Raji (cell line): Measurements from ENCODE around the gene PRKAG1.

ENCODE experiments used
- POLR2A ChIP-seq: IDR thresholded peaks from 2 replicates; pipeline ENCODE4 v1.6.1; 2011; ENCODE audit warnings: low read depth, low read length, control low read depth; ENCODE audit not compliant: insufficient read depth

PRKAG1 gene

DNA sequence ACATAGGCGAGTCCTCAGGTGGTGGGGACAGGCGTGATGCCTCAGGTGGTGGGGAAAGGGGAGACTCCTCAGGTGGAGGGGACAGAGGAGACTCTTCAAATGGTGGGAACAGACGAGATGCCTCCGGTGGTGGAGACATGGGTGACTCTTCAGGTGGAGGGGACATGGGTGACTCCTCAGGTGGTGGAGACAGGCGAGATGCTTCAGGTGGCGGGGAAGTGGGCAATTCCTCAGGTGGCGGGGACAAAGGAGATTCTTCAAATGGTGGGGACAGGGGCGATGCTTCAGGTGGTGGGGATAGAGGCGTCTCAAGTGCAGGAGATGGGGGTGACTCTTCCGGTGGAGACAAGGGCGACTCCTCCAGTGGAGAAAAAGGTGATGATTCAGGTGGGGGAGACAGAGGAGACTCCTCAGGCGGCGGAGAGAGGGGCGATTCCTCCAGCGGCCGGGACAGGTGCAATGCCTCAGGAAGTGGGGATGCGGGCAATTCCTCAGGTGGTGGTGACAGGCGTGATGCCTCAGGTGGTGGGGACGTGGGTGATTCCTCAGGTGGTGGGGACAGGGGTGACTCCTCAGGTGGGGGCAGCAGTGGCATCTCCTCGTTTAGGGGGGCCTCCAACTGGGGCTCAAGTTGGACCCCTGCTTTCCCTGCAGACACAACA, 33.3 kb upstream of the PRKAG1 start:
- TF ChIP-seq POLR2A = no peak

DNA sequence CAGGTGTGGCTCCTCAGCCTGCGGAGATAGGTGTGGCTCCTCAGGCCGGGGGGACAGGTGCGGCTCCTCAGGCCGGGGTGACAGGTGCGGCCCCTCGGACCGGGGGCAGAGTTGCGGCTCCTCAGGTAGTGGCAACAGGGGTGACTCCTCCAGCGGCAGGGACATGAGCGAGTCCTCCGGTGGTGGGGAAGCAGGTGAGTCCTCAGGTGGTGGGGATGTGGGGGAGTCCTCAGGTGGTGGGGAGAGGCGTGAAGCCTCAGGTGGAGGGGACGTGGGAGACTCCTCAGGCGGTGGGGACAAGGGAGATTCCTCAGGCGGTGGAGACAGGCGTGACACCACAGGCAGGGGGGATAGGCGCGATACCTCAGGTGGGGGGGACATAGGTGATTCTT, 32.8 kb upstream of the PRKAG1 start:
- no peak for TF ChIP-seq POLR2A

DNA sequence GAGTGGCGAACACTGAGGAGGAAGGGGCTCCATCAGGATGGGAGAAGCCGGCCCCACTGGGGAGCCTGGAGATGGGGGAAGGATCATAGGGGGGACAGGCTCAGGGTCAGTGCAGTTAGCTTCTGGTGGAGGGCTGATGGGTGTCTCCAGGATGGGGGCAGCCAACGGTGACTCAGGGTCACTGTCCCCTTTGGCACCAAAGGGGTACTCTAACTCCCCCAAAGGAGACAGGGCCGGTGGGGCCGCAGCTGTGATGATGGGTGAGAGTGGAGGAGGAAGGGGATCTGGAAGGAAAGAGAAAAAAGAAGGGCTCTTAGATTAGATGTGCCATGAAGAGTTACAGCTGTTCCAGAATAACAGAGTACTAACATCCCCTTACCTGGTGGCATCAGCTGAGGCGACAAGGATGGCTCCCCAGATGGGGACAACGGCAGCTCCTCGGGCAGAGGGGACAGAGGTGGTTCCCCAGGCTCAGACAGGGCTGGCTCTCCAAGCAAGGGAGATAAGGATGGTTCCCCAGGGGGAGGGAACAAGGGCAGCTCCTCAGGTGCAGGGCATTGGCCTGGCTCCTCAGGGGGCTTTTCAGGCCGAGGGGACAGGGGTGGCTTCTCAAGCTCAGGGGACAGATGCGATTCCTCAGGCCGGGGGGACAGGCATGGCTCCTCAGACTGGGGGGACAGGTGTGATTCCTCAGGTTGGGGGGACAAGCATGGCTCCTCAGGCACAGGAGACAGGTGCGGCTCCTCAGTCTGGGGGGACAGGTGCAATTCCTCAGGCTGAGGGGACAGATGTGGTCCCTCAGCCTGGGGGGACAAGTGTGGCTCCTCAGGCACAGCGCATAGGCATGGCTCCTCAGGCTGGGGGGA, 32.2 kb upstream of the PRKAG1 start:
- TF ChIP-seq POLR2A = no peak

GRCh38 chr12:49049566-49050224, 31.1 kb upstream of the PRKAG1 start:
- TF ChIP-seq POLR2A = no peak

GRCh38 chr12:49048953-49049352, 30.4 kb upstream of the PRKAG1 start:
- TF ChIP-seq POLR2A = no peak

- TF ChIP-seq POLR2A = no peak
These were observed 27.7 kb upstream of the PRKAG1 start for GRCh38 chr12:49046129-49046895.

GRCh38 chr12:49044660-49045059, 26.1 kb upstream of the PRKAG1 start:
- TF ChIP-seq POLR2A = no peak

GRCh38 chr12:49043856-49044258, 25.3 kb upstream of the PRKAG1 start:
- TF ChIP-seq POLR2A = no peak

DNA sequence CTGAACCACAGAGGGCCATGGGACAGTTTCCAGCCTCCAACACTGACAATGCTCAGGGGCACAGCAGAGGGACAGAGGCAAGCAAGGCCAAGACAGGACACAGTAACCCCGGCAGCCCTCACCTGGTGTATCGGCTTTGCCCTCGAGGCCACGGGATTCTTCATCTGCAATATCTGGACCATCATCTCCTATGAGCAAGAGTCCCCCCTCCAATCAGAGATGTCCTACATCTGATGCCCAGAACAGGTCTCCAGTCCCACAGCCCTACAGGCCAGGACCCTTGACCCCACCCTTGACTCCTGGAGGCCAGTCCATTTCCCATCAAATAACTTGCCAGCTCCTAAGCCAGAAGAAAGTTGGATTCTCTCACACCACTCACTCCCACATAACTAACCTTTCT, 24.7 kb upstream of the PRKAG1 start:
- TF ChIP-seq POLR2A = no peak

DNA sequence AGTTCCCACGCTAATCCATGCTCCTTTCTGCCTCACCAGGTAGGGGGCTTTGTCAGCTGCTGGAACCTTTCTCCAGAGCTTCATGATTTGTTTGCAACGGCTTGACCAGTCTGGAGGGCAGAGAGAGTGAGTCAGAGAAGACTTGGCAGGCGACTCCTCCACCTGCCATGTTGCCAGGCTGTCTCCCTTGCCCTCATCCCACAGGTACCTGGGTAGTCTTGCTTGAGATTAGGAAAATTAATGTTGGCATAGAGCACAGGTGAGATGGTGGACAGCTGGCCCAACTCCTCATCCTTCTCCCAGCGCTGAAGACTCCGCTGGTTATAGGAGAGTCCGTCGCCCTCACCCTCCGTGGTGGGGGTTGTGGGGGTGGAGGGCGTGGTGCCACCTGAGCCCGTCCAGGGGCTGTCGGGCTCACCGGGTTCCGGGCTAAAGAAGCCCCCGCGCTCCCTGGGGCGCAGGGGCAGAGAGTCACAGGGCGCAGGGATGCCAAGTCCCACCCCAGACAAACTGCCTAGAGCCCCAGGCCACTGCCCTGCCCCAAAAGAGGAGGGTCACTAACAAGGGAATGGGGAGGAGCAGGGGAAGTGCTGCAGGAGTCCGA, 23.4 kb upstream of the PRKAG1 start:
- TF ChIP-seq POLR2A = no peak

GRCh38 chr12:49041036-49041880, 22.7 kb upstream of the PRKAG1 start:
- no peak for TF ChIP-seq POLR2A

- TF ChIP-seq POLR2A = no peak
These were observed 21.8 kb upstream of the PRKAG1 start for GRCh38 chr12:49040364-49040855.

GRCh38 chr12:49039421-49040363, 21.1 kb upstream of the PRKAG1 start:
- no peak for TF ChIP-seq POLR2A
